Muscle of leg (tissue), 11 donors: ENCODE data around the gene CCNL2. TPM values are rescaled to one million over a fixed set of nuclear protein-coding genes. Genes with fewer than 3 reads are reported as not detected.

Source experiments
- DNase-seq: peaks from one replicate; pipeline ENCODE4 v3.0.0; 2013
- H3K27ac ChIP-seq: one replicate; pipeline ENCODE4 v1.5.1; 2013; ENCODE audit warnings: mild to moderate bottlenecking, low read length, control low read depth
- H3K27me3 ChIP-seq: one replicate; pipeline ENCODE4 v1.6.1; 2013; ENCODE audit warnings: low read length; ENCODE audit not compliant: control insufficient read depth, insufficient read depth
- H3K36me3 ChIP-seq: one replicate; pipeline ENCODE4 v1.6.1; 2013; ENCODE audit warnings: low read length; ENCODE audit not compliant: control insufficient read depth, insufficient read depth
- H3K4me1 ChIP-seq: one replicate; pipeline ENCODE4 v1.6.1; 2013; ENCODE audit warnings: low read length; ENCODE audit not compliant: control insufficient read depth, insufficient read depth
- H3K4me3 ChIP-seq: one replicate; pipeline ENCODE4 v1.5.1; 2013; ENCODE audit warnings: low read length, control low read depth
- H3K9me3 ChIP-seq: replicated peaks from 2 replicates; pipeline ENCODE4 v1.6.1; 2013; ENCODE audit warnings: low read depth, low read length; ENCODE audit not compliant: control insufficient read depth
- WGBS: methylation state at CpG from one replicate; pipeline ENCODE4 v1.1.5; 2013; ENCODE audit warnings: missing lambda C conversion rate; ENCODE audit not compliant: insufficient coverage; 5-methylcytosine and 5-hydroxymethylcytosine counted together
- polyA plus RNA-seq, 8 donors: library from polyadenylated mRNA; unstranded; fragments of 120-200 nt; gene quantifications; one replicate each; pipeline versions ENCODE4 v1.2.1 to v1.2.3, GENCODE V29; 2013; ENCODE audit warnings: inconsistent platforms in 1 of 8, low replicate concordance in 1 of 8; ENCODE audit not compliant: insufficient read length in 8 of 8, insufficient read depth in 1 of 8
- total RNA-seq: library from RNA; stranded (reverse); fragments of 120-200 nt; gene quantifications from one replicate; pipeline ENCODE4 v1.2.4, GENCODE V29; 2013

Gene CCNL2
- total and polyA plus RNA-seq, 9 donors = 101 to 205 (median 150) TPM

- Histone ChIP-seq H3K4me3 (peak overlapping the region; percentile 54), H3K27ac (peak overlapping the region; percentile 85), H3K36me3 (peaks cover 21% of the 10 kb centered on the region), H3K9me3 (no peaks in the 10 kb centered on the region), H3K27me3 (peaks cover 40% of the 10 kb centered on the region), H3K4me1 (peaks cover 72% of the 10 kb centered on the region)
- WGBS = 11% methylated on average over 23 of the region's 26 CpGs
- DNase-seq = no peak
Measured at GRCh38 chr1:1356796-1357401, 42.2 kb downstream of the CCNL2 start.

DNA sequence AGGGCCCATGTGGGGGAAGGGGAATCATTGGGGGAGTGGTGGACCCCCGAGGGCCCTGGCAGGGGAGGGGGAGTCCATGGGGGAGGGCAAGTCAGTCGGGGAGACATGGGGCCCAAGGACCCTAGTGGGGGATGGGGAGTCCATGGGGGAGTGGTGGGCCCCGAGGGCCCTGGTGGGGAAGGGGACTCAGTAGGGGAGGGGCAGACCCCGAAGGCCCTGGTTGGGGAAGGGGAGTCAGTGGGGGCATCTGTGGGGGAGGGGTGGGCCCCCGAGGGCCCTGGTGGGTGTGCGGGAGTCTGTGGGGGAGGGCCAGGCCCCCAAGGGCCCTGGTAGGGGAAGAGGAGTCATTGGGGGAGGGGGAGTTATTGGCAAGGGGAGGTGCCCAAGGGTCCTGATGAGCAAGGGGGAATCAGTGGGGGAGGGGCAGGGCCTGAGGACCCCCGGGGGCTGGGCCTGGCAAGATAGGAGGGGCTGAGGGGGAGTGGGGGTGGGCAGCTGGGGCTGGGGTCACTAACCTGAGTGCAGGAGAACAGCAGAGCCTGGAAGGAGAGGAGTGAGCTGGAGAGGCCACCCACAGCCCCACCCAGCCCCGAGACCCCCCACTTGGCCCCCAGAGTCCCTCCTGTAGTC, 42.9 kb downstream of the CCNL2 start:
- H3K27me3 ChIP-seq = peaks cover 41% of the 10 kb centered on the region
- DNase-seq = no peak
- no peaks in the 10 kb centered on the region for H3K9me3 ChIP-seq
- peak overlapping the region; percentile 54 for H3K4me3 ChIP-seq
- H3K4me1 ChIP-seq = peaks cover 72% of the 10 kb centered on the region
- peaks cover 21% of the 10 kb centered on the region for H3K36me3 ChIP-seq
- 35% methylated on average over 6 of the region's 8 CpGs for WGBS
- no peak overlapping the region for H3K27ac ChIP-seq

- Histone ChIP-seq H3K27ac (no peak overlapping the region), H3K9me3 (no peaks in the 10 kb centered on the region), H3K27me3 (peaks cover 41% of the 10 kb centered on the region), H3K4me3 (no peak overlapping the region), H3K36me3 (peaks cover 21% of the 10 kb centered on the region), H3K4me1 (peaks cover 64% of the 10 kb centered on the region)
- 7% methylated on average over 46 of the region's 52 CpGs for WGBS
- peak; percentile 46 for DNase-seq
Measured at GRCh38 chr1:1355416-1355815, 43.7 kb downstream of the CCNL2 start.

- peaks cover 21% of the 10 kb centered on the region for H3K36me3 ChIP-seq
- DNase-seq = no peak
- H3K27me3 ChIP-seq = peaks cover 41% of the 10 kb centered on the region
- H3K9me3 ChIP-seq = no peaks in the 10 kb centered on the region
- WGBS = 49% methylated on average over 90 of the region's 116 CpGs
- no peak overlapping the region for H3K27ac ChIP-seq
- no peak overlapping the region for H3K4me3 ChIP-seq
- peaks cover 55% of the 10 kb centered on the region for H3K4me1 ChIP-seq
Measured at GRCh38 chr1:1354271-1355247, 44.6 kb downstream of the CCNL2 start.

- no peak overlapping the region for H3K27ac ChIP-seq
- H3K4me3 ChIP-seq = no peak overlapping the region
- WGBS = 54% methylated on average over 24 of the region's 28 CpGs
Measured at GRCh38 chr1:1353389-1354151, 45.6 kb downstream of the CCNL2 start.

DNA sequence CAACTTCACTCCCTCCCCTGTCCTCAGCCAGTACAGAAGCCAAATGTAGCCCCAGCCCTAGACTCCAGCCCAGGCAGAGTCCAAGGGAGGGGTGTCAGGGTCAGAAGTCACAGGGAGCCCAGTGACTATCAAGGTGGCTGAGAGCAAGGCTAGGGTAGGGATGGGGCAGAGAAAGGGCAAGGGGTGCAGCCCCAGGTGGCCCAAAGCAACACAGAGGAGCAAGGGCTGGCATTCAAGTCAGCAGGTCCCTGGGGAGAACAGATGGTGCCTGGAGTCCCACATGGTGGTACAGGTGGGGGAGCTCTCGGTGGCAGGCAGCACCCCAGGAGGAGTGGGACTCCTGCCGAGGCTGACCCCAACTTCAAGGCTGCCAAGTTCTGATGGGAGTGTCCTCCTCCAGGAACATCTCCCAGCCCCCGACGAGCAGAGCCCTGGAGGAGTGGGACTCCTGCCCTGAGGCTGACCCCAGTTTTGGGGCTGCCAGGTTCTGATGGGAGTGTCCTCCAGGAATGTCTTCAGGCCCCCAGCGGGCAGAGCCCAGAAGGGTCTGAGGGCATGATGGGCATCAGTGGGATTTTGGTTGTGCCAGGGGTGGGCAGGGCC, 46.2 kb downstream of the CCNL2 start:
- Histone ChIP-seq H3K36me3 (peaks cover 21% of the 10 kb centered on the region), H3K27ac (no peak overlapping the region), H3K27me3 (peaks cover 34% of the 10 kb centered on the region), H3K4me1 (peaks cover 44% of the 10 kb centered on the region), H3K4me3 (no peak overlapping the region), H3K9me3 (no peaks in the 10 kb centered on the region)
- WGBS = 50% methylated on average over 2 of the region's 5 CpGs
- no peak for DNase-seq

More at GRCh38 chr1:1353389-1354151, 45.6 kb downstream of the CCNL2 start:
- DNase-seq = no peak
- H3K36me3 ChIP-seq = peaks cover 21% of the 10 kb centered on the region
- peaks cover 45% of the 10 kb centered on the region for H3K4me1 ChIP-seq
- H3K27me3 ChIP-seq = peaks cover 41% of the 10 kb centered on the region
- no peaks in the 10 kb centered on the region for H3K9me3 ChIP-seq

DNA sequence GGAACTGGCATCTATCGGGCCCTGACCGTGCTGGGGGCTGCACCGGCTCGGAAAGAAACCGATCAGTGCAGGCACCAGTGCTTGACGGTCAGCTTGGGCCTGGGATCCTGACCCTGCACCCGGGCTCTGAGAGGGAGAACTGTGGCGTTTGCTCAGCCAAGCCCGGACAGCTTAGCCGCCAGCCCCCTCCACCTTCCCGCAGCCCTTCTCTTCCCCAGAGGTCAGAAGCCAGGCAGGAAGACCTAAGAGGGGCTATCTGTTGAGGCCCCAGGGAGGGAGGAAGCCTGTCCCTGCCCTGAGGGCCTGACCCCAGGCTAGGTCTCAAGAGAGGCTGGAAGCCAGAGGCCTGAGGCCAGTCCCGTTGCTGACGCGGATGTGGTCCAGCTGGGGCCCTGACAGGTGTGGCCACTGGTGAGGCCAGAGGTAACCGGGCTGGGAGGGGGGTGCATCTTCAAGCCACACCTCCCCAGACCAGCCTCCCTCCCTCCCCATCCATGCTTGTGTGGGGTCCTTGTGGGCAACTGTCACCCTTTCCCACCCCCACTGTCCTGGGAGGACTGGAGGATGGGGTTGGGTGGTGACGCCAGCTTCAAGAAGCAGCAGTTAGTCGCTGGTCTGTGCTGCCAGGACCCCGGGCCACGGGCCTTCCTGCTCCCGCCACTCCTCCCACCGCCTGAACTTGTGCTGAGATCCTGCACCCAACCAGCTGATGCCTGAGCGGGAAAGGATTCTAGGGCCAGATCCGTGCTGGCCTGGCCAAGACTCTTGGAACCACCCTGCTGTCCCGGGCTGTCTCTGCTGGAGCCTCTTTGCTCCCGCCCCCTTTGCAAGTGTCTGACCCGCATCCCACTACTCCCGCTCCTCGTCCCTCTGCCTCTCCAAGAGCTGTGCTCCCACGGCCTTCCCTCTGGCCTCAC, 47.4 kb downstream of the CCNL2 start:
- peaks cover 21% of the 10 kb centered on the region for H3K36me3 ChIP-seq
- DNase-seq = peak; percentile 89
- peak overlapping the region; percentile 62 for H3K27ac ChIP-seq
- H3K4me3 ChIP-seq = peak overlapping the region; percentile 8
- WGBS = 13% methylated on average over 22 of the region's 29 CpGs
- H3K4me1 ChIP-seq = peaks cover 46% of the 10 kb centered on the region
- peaks cover 31% of the 10 kb centered on the region for H3K27me3 ChIP-seq
- no peaks in the 10 kb centered on the region for H3K9me3 ChIP-seq

DNA sequence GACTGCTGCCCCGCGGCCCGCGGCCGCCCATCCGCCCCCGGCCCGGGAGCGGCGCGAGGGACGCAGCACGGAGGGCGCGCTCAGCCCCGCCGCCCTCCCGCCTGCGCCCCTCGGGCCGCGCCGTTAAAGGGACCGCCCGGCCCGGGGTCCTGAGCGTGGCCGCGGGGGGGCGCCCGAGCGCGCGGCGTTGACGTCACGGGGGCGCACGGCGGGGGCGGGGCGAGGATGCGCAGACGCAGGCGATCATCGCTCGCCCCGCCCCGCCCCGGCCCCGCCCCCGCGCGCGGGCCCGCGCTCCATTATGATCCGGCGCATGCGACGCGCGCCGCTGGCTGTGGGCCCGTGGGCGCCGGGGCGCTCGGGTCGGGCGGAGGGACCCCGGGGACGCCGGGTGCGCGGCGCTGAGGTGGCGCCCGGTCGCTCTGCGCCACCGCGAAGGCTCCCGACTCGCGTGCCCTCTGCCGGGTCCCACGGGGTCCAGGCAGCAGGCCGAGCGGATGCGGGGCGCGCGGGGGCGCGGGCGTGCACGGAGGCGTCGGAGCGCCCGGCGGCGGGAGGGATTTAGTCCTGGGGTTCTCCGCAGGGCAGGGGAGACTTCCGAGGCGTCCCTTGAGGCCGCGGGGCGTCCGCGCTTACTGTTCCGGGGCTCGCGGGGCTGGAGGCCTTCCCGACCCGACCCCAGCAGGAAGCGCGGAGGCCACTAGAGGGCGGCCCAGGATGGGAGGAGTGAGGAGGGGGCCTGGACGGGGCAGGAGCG, 49.7 kb downstream of the CCNL2 start, which contains the start of gene DVL1:
Gene DVL1, minus strand, starts transcription at position 163 of the 757 bp plus-strand sequence. CDS start 353 bp downstream, outside the sequence.
- Histone ChIP-seq H3K27me3 (peaks cover 27% of the 10 kb centered on the region), H3K9me3 (no peaks in the 10 kb centered on the region), H3K4me1 (peaks cover 60% of the 10 kb centered on the region), H3K27ac (peak within 1 kb of the TSS; percentile 65), H3K4me3 (peak within 1 kb of the TSS; percentile 66), H3K36me3 (peaks cover 21% of the 10 kb centered on the region)
- WGBS = under 1% methylated on average over 112 of the region's 122 CpGs
- peak; percentile 87 for DNase-seq
